ENCODE measurements around the gene GOLGA6L10. TPM values are rescaled to one million over a fixed set of nuclear protein-coding genes. Genes with fewer than 3 reads are reported as not detected.
"Not testable (repeated sequence)": the region's sequence is repeated elsewhere in the genome, so short reads cannot be mapped to it uniquely, and the experiment has no call there.

Gene GOLGA6L10
- total RNA-seq, 1 donor from 2014 or later = 0.20 TPM

DNA sequence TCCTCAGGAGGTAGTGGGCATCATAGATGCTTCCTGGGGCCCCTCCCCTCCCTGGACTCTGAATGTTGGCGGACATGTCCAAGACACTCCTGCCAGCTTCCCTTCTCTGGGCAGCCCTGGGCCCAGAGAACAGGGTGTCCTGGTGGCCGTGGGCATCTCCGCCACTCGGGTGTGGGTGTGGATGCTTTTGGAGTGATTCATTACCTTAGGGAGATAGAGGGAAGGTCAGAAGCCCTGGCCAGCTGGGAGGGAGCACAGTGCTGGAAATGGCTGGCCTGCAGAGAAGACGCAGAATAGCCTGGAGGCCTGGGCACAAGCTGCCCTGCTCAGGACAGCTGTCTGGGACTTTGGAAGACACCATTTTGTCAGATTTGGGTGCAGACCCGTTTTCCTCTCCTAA is 48.9 kb downstream of the GOLGA6L10 start:
- DNase-seq (ENCODE audit: low read depth in 2 of 2) = not testable (repeated sequence)

DNA sequence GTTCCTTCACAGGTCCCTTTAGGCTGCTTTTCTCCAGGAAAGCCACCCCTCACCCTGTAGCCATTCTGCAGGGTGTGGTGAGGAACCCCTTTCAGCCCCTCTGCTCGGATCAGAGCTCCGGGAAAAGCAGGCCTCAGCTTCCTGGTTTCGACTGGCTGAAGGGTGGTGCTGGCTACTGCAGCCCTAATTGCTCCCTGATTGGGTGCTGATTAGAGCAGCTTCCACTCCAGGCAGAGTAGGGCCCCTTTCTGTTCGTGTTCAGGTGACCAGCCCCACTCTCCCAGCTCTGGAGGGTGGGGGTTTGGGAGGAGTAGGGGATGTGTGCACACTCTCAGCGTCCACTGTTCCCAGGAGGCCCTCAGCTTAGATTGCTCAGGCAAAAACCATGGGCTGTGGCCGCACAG is 49.8 kb downstream of the GOLGA6L10 start:
- not testable (repeated sequence) for DNase-seq (ENCODE audit: low read depth in 2 of 2)

DNA sequence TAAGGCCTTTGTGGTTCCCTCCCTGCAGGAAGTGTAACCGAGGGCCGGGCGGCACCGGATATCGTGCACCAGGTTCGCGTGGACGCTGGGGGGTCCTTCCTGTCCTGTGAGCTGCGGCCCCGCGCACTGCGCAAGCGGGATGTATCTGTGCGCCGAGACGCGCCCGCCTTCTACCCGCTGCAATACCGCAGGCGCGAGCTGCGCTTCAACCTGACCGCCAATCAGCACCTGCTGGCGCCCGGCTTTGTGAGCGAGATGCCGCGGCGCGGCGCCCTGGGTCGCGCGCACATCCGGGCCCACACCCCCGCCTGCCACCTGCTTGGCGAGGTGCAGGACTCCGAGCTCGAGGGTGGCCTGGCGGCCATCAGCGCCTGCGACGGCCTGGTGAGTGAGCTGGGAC is 50.8 kb downstream of the GOLGA6L10 start:
- peak in 1 of 2 donors; percentile 8 for DNase-seq (ENCODE audit: low read depth in 2 of 2)

DNA sequence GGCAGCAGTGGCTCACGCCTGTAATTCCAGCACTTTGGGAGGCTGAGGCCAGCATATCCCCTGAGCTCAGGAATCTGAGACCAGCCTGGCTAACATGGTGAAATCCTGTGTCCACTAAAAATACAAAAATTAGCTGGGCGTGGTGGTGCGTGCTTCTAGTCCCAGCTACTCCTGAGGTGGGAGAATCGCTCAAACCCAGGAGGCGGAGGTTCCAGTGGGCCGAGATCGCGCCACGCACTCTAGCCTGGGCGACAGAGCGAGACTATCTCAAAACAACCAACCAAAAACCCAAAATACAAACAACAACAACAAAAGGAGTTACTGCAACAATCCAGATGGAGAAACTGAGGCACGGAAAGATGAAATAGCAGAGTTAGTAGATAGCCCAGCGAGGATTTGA is 51.2 kb downstream of the GOLGA6L10 start:
- DNase-seq (ENCODE audit: low read depth in 2 of 2) = no peak

DNA sequence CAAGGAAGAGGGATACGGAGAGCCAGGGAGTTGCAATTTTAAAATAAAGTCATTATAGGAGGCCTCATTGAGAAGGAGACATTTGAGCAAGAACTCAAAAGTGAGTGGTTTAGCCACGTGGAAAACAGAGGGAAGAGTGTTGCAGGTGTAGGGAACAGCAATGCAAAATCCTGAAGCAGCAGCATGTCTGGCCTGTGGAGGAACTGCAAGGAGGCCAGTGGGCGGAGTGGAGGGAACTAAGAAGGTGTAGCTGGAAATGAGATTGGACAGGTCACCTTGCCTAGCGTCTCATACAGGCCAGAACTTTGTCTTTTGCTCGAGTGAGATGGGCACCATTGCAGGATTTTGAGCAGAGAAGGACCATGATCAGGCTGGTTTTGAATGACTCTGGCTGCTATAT is 51.7 kb downstream of the GOLGA6L10 start:
- DNase-seq (ENCODE audit: low read depth in 2 of 2) = no peak

DNA sequence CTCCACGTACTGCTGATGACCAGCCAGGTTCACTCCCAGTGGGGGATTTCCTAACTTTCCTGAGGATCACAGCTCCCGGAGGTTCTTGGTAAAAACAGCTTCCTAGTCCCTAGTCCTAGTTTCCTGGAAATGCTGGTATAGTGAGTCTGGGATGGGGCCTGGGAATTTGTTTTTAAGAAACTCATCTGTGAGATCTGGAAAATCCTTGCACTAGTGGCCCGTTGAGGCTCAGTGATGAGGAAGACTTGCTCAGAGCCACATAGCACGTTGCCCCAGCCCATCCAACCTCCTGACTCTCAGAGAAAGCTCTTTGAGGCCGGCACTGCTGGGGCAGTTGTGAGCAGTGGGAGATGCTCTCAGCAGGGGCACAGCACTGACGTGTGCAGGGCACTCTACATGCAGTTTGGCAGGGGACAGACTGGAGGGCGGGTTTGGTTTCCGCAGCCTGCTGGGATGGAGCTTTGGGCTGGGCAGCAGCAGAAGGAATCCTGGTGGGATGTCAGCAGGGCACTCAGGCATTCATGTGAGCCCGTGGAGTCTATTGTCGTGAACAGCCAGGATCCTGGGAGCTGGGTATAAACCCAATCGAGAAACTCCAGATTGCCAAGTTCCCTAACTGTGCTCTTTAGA is 55.1 kb downstream of the GOLGA6L10 start:
- no peak for DNase-seq (ENCODE audit: low read depth in 2 of 2)

DNA sequence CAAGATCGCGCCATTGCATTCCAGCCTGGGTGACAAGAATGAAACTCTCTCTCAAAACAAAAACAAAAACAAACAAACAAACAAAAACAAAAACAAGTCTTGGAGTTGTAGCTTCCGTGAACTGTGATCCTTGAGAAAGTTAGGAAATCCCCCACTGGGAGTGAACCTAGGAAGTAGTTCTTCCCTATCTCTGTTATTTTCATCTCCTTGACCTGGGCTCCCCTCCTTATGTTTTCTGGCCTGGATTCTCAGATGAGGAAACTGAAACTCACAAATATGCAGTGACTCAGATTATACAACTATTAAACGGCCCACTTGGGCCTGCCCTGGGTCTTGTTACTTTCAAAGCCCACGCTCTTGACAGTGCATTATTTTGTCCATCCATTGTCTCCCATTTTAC is 57.0 kb downstream of the GOLGA6L10 start:
- DNase-seq (ENCODE audit: low read depth in 2 of 2) = no peak

Other genes with a start within 250 kb of the GOLGA6L10 start
- 12.3 and 15.0 TPM in 2 replicates for gene EFL1, start 86.7 kb downstream of the GOLGA6L10 start, total RNA-seq
- gene SAXO2, start 86.7 kb downstream of the GOLGA6L10 start, total RNA-seq = under 0.01 and 0.22 TPM in 2 replicates
- 0.60 and 0.87 TPM in 2 replicates for gene GOLGA6L9, start 80.3 kb upstream of the GOLGA6L10 start, total RNA-seq
- 2,061 and 2,587 TPM in 2 replicates for gene RPS17, start 191.0 kb upstream of the GOLGA6L10 start, total RNA-seq

Data from lung microvascular endothelial cell (primary cell).